ENCODE results near the gene KIN.
"Not testable (repeated sequence)": the region's sequence is repeated elsewhere in the genome, so short reads cannot be mapped to it uniquely, and the experiment has no call there.

KIN gene

GRCh38 chr10:7787857-7788638 lies at the start of gene KIN, which contains the start of gene ATP5F1C:
KIN (minus strand) TSS chr10:7787993; CDS start chr10:7787933, 60 bp downstream.
ATP5F1C (plus strand) TSS chr10:7788177; CDS start chr10:7788208, 31 bp downstream.
- peak within 1 kb of the TSS; percentile 62 for H3K27ac ChIP-seq
- DNase-seq (ENCODE audit: low read depth, low spot score), result peak; percentile 81

- no peak overlapping the region for H3K27ac ChIP-seq
- no peak for DNase-seq (ENCODE audit: low read depth, low spot score)
Observed at GRCh38 chr10:7836571-7836970, 48.8 kb upstream of the KIN start.

GRCh38 chr10:7834262-7834661 lies 46.5 kb upstream of the KIN start:
- no peak for DNase-seq (ENCODE audit: low read depth, low spot score)
- no peak overlapping the region for H3K27ac ChIP-seq

- H3K27ac ChIP-seq, result no peak overlapping the region
- no peak for DNase-seq (ENCODE audit: low read depth, low spot score)
Observed at GRCh38 chr10:7833210-7833609, 45.4 kb upstream of the KIN start.

- DNase-seq (ENCODE audit: low read depth, low spot score), result no peak
- H3K27ac ChIP-seq, result no peak overlapping the region
Observed at GRCh38 chr10:7832060-7832459, 44.3 kb upstream of the KIN start.

- H3K27ac ChIP-seq, result no peak overlapping the region
Observed at GRCh38 chr10:7829289-7829834, 41.6 kb upstream of the KIN start.

GRCh38 chr10:7826971-7827370 lies 39.2 kb upstream of the KIN start:
- H3K27ac ChIP-seq, result no peak overlapping the region
- DNase-seq (ENCODE audit: low read depth, low spot score), result no peak

More at GRCh38 chr10:7829289-7829834, 41.6 kb upstream of the KIN start:
- no peak for DNase-seq (ENCODE audit: low read depth, low spot score)

- DNase-seq (ENCODE audit: low read depth, low spot score), result no peak
- H3K27ac ChIP-seq, result no peak overlapping the region
Observed at GRCh38 chr10:7824251-7824650, 36.5 kb upstream of the KIN start.

- H3K27ac ChIP-seq, result no peak overlapping the region
- DNase-seq (ENCODE audit: low read depth, low spot score), result no peak
Observed at GRCh38 chr10:7819121-7819460, 31.3 kb upstream of the KIN start.

GRCh38 chr10:7818295-7819120 lies 30.7 kb upstream of the KIN start, which contains the start of gene TAF3:
TAF3 (plus strand) TSS chr10:7818505; CDS start chr10:7818710, 205 bp downstream.
- peak; percentile 29 for DNase-seq (ENCODE audit: low read depth, low spot score)
- peak within 1 kb of the TSS; percentile 34 for H3K27ac ChIP-seq

GRCh38 chr10:7817984-7818294 lies 30.1 kb upstream of the KIN start:
- DNase-seq (ENCODE audit: low read depth, low spot score), result no peak
- H3K27ac ChIP-seq, result peak overlapping the region; percentile 34

- peak overlapping the region; percentile 34 for H3K27ac ChIP-seq
Observed at GRCh38 chr10:7817576-7817975, 29.8 kb upstream of the KIN start.

GRCh38 chr10:7813481-7813880 lies 25.7 kb upstream of the KIN start:
- DNase-seq (ENCODE audit: low read depth, low spot score), result no peak
- H3K27ac ChIP-seq, result no peak overlapping the region

More at GRCh38 chr10:7817576-7817975, 29.8 kb upstream of the KIN start:
- DNase-seq (ENCODE audit: low read depth, low spot score), result no peak

GRCh38 chr10:7811743-7812142 lies 23.9 kb upstream of the KIN start:
- not testable (repeated sequence) for H3K27ac ChIP-seq

GRCh38 chr10:7811000-7811399 lies 23.2 kb upstream of the KIN start:
- no peak for DNase-seq (ENCODE audit: low read depth, low spot score)
- peak overlapping the region; percentile 2 for H3K27ac ChIP-seq

More at GRCh38 chr10:7811743-7812142, 23.9 kb upstream of the KIN start:
- DNase-seq (ENCODE audit: low read depth, low spot score), result not testable (repeated sequence)

GRCh38 chr10:7810443-7810842 lies 22.6 kb upstream of the KIN start:
- DNase-seq (ENCODE audit: low read depth, low spot score), result no peak
- peak overlapping the region; percentile 2 for H3K27ac ChIP-seq

- H3K27ac ChIP-seq, result no peak overlapping the region
- no peak for DNase-seq (ENCODE audit: low read depth, low spot score)
Observed at GRCh38 chr10:7808686-7809267, 21.0 kb upstream of the KIN start.

GRCh38 chr10:7804741-7805140 lies 16.9 kb upstream of the KIN start:
- DNase-seq (ENCODE audit: low read depth, low spot score), result no peak
- no peak overlapping the region for H3K27ac ChIP-seq

- H3K27ac ChIP-seq, result no peak overlapping the region
- DNase-seq (ENCODE audit: low read depth, low spot score), result no peak
Observed at GRCh38 chr10:7804216-7804615, 16.4 kb upstream of the KIN start.

GRCh38 chr10:7802606-7803005 lies 14.8 kb upstream of the KIN start:
- no peak for DNase-seq (ENCODE audit: low read depth, low spot score)
- no peak overlapping the region for H3K27ac ChIP-seq

GRCh38 chr10:7797582-7797981 lies 9.8 kb upstream of the KIN start:
- peak overlapping the region; percentile 16 for H3K27ac ChIP-seq
- no peak for DNase-seq (ENCODE audit: low read depth, low spot score)

All from epithelial cell of prostate (primary cell).